ENCODE measurements around the gene PPP2R3B. TPM values are rescaled to one million over a fixed set of nuclear protein-coding genes. Genes with fewer than 3 reads are reported as not detected.

Gene PPP2R3B
- total RNA-seq, 1 donor from 2014 or later: 15.4 TPM

- intact Hi-C loops (cut with micrococcal nuclease): no loop called here
Measured at GRCh38 chrX:345020-345925, 41.4 kb downstream of the PPP2R3B start.

GRCh38 chrX:344371-344901 is 42.3 kb downstream of the PPP2R3B start:
- intact Hi-C loops (cut with micrococcal nuclease): no loop called here

More at GRCh38 chrX:345020-345925, 41.4 kb downstream of the PPP2R3B start:
- DNase-seq (no peak), ATAC-seq (ENCODE audit: low read depth) (no peak)
- peaks cover 22% of the 10 kb centered on the region for H3K36me3 Mint-ChIP-seq (ENCODE audit: low read depth)
- no peaks in the 10 kb centered on the region for H3K4me1 Mint-ChIP-seq
- TF ChIP-seq, protein P1, sequence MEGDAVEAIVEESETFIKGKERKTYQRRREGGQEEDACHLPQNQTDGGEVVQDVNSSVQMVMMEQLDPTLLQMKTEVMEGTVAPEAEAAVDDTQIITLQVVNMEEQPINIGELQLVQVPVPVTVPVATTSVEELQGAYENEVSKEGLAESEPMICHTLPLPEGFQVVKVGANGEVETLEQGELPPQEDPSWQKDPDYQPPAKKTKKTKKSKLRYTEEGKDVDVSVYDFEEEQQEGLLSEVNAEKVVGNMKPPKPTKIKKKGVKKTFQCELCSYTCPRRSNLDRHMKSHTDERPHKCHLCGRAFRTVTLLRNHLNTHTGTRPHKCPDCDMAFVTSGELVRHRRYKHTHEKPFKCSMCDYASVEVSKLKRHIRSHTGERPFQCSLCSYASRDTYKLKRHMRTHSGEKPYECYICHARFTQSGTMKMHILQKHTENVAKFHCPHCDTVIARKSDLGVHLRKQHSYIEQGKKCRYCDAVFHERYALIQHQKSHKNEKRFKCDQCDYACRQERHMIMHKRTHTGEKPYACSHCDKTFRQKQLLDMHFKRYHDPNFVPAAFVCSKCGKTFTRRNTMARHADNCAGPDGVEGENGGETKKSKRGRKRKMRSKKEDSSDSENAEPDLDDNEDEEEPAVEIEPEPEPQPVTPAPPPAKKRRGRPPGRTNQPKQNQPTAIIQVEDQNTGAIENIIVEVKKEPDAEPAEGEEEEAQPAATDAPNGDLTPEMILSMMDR (IDR thresholded peaks at IDR 0.05): no peak
- H3K9me3 Mint-ChIP-seq: no peaks in the 10 kb centered on the region
- no peak overlapping the region for H3K4me3 Mint-ChIP-seq
- ChIA-PET CTCF (no interaction called here), POLR2A (no interaction called here)
- no peaks in the 10 kb centered on the region for H3K27me3 Mint-ChIP-seq
- H3K27ac Mint-ChIP-seq: no peak overlapping the region

DNA sequence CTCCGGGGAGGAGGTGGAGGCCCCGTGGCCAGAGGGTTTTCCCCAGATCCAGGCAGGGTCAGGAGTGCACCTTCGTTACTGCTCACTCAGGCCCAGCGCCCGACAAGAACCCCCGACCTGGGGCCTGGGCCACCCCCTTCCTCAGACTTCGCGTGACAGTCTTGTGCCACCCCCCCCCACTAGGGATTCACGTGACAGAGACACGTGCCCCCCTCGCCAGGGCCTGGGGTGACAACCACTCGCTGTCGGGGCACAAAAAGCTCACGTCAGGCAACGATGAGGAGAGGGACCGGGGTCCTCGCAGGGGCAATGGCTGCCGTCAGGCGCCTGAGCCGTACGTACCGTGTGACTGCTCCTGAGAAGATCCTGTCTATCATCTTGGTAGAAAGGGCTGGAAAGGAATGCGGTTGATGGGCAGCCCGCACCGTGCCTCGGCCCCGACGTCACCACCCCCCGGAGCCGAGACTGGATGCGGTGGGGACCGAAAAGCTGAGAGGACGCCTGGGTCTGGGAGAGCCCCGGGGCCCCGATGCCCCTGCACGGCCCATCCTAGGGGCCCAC is 45.1 kb downstream of the PPP2R3B start:
- no peak overlapping the region for H3K27ac Mint-ChIP-seq
- DNase-seq: no peak
- H3K4me3 Mint-ChIP-seq: no peak overlapping the region
- no peaks in the 10 kb centered on the region for H3K9me3 Mint-ChIP-seq
- H3K4me1 Mint-ChIP-seq: no peaks in the 10 kb centered on the region
- CTCF ChIA-PET: no interaction called here
- TF ChIP-seq, protein P1 (IDR thresholded peaks at IDR 0.05): no peak
- peaks cover 33% of the 10 kb centered on the region for H3K36me3 Mint-ChIP-seq (ENCODE audit: low read depth)
- ATAC-seq (ENCODE audit: low read depth): no peak
- POLR2A ChIA-PET: no interaction called here
- intact Hi-C loops (cut with micrococcal nuclease): no loop called here
- H3K27me3 Mint-ChIP-seq: no peaks in the 10 kb centered on the region

More at GRCh38 chrX:344371-344901, 42.3 kb downstream of the PPP2R3B start:
- H3K36me3 Mint-ChIP-seq (ENCODE audit: low read depth): peaks cover 22% of the 10 kb centered on the region
- H3K4me3 Mint-ChIP-seq: no peak overlapping the region
- ChIA-PET POLR2A (no interaction called here), CTCF (no interaction called here)
- no peak for DNase-seq
- TF ChIP-seq, protein P1 (IDR thresholded peaks at IDR 0.05): no peak
- no peaks in the 10 kb centered on the region for H3K27me3 Mint-ChIP-seq
- no peaks in the 10 kb centered on the region for H3K9me3 Mint-ChIP-seq
- no peak overlapping the region for H3K27ac Mint-ChIP-seq
- no peaks in the 10 kb centered on the region for H3K4me1 Mint-ChIP-seq
- no peak for ATAC-seq (ENCODE audit: low read depth)

- DNase-seq (no peak), ATAC-seq (ENCODE audit: low read depth) (no peak)
- intact Hi-C loops (cut with micrococcal nuclease): no loop called here
- Mint-ChIP-seq H3K9me3 (no peaks in the 10 kb centered on the region), H3K27ac (no peak overlapping the region), H3K4me1 (no peaks in the 10 kb centered on the region), H3K36me3 (ENCODE audit: low read depth) (peaks cover 38% of the 10 kb centered on the region), H3K27me3 (no peaks in the 10 kb centered on the region), H3K4me3 (no peak overlapping the region)
- ChIA-PET POLR2A (no interaction called here), CTCF (no interaction called here)
- TF ChIP-seq, protein P1 (IDR thresholded peaks at IDR 0.05): no peak
Measured at GRCh38 chrX:340641-341423, 45.9 kb downstream of the PPP2R3B start.

DNA sequence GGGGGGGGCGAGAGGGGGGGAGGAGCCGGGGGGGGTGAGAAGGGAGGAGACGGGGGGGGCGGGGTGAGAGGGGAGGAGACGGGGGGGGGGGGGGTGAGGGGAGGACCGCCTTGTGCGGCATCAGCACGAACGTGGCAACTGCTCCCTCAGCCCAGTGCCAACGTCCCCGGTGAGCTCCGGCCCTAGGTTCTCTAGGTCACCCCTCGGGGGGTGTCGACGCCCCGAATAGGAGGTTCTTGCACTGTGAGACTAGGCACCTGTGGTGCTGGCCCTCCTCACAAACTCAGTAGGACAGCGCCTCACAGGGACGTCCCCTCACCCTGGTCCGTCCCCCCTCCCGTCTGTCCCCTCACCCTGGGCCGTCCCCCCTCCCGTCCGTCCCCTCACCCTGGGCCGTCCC is 46.6 kb downstream of the PPP2R3B start:
- Mint-ChIP-seq H3K36me3 (ENCODE audit: low read depth) (peaks cover 41% of the 10 kb centered on the region), H3K9me3 (no peaks in the 10 kb centered on the region), H3K27me3 (no peaks in the 10 kb centered on the region), H3K27ac (no peak overlapping the region), H3K4me1 (no peaks in the 10 kb centered on the region), H3K4me3 (no peak overlapping the region)
- POLR2A ChIA-PET: no interaction called here
- intact Hi-C loops (cut with micrococcal nuclease): no loop called here
- CTCF ChIA-PET: no interaction called here
- DNase-seq (no peak), ATAC-seq (ENCODE audit: low read depth) (no peak)
- TF ChIP-seq, protein P1 (IDR thresholded peaks at IDR 0.05): no peak

Measured in activated B cell treated with CpG ODN at 0.5 μM for 24 hours (primary cell).